Skin epidermis (tissue), 12 donors: ENCODE data around the gene CT47A1.
"Not testable (repeated sequence)": the region's sequence is repeated elsewhere in the genome, so short reads cannot be mapped to it uniquely, and the experiment has no call there.

Experiments used
- H3K27ac ChIP-seq, 21 experiments: fragments of 200-600 bp; sonication (generic) in 11 of 21; one replicate each; pipeline ENCODE4 v1.5.0; 2020; ENCODE audit warnings: mild to moderate bottlenecking in 3 of 21, inconsistent platforms in 2 of 21, moderate library complexity in 2 of 21
- H3K4me3 ChIP-seq, 7 experiments: fragments of 200-600 bp; sonication (generic) in 2 of 7; one replicate each; pipeline ENCODE4 v1.5.0; 2020; ENCODE audit warnings: inconsistent platforms in 2 of 7, mild to moderate bottlenecking in 2 of 7, moderate library complexity in 1 of 7

The CT47A1 gene

DNA sequence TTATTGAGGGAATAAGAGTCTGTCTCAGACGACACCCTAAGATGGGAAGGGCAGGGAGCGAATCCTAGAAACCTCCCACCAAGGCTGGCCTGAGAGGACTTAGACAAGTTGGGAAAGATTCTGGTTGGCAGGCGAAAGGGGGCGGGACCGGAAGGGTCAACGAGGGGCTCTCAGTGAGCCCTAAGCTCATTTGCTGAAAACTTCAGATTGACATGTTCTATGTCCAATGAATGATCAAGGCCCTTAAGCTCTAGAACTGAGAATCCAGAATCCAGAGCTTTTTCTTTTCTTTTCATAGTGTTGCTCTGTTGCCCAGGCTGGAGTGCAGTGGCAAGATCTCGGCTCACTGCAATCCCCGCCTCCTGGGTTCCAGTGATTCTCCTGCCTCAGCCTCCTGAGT is at the start of gene CT47A1:
Gene CT47A1 (minus strand): TSS at position 101 of the 400 bp plus-strand sequence. CDS start 231 bp downstream, outside the sequence.
- not testable (repeated sequence) for H3K27ac ChIP-seq, H3K4me3 ChIP-seq

DNA sequence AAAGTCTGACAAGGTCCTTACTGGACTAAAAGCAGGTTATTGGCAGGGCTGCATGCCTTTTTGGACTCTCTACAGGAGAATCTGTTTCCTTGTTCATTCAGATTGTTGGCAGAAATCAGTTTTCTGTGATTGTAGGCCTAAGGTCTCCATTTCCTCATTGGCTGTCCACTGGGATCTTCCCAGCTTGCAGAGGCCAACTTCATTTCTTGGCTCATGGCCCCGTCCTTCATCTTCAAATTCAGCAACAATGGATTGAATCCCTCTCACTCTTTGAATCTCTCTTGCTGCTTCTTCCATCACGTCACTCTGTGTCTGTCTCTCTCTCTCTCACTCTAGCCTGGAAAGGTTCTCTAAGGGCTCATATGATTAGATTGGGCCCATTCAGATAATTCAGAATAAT is 47.0 kb upstream of the CT47A1 start:
- Histone ChIP-seq H3K4me3 (no peak overlapping the region), H3K27ac (no peak overlapping the region)

DNA sequence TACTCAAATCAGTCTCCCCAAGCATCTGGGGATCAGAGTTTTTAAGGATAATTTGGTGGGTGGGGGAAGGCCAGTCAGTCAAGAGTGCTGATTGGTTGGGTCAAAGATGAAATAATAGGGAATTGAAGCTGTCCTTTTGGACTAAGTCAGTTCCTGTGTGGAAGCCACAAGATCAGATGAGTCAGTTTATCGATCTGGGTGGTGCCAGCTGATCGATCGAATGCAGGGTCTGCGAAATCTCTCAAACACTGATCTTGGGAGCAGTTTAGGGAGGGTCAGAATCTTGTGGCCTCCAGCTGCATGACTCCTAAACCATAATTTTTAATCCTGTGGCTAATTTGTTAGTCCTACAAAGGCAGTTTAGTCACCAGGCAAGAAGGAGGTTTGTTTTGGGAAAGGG is 44.5 kb upstream of the CT47A1 start:
- Histone ChIP-seq H3K4me3 (no peak overlapping the region), H3K27ac (no peak overlapping the region)

DNA sequence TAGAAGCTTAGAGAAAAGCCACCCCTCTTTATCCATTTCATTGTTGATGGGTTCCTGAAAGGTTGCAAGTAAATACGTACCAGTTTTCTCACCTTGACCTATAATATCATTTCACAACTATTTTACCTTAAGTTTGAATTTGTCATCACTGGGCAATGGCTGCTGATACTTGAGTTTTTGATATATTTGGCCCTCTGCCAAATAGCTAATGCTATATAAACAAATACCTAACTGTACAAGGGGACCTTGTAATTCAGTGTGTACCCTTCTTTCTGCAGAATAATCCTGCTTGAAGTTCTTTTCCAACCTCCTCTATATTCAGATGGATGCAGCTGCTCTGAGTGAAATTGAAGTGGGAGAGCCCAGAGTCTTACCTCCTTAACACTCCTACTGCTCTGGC is 42.9 kb upstream of the CT47A1 start:
- no peak overlapping the region for H3K4me3 ChIP-seq
- no peak overlapping the region for H3K27ac ChIP-seq

DNA sequence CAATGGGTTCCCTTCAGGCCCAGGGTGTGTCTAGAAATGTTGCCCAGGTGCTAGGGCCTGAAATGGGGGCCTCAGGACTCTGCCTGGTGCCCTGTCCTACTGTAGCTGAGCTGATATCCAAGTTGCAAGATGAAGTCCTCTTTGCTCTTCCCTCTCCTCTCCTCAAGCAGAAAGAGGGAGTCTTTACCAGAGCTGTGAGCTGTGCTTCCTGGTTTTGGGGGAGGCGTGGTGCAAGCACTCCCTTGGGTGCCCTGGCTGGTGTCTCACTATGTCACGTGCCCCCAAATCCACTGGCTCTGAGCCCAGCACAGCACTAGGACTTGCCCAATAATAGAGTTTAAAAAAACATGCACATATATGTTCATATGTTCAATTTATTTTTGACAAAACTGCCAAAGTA is 29.3 kb upstream of the CT47A1 start:
- H3K27ac ChIP-seq: no peak overlapping the region
- no peak overlapping the region for H3K4me3 ChIP-seq

DNA sequence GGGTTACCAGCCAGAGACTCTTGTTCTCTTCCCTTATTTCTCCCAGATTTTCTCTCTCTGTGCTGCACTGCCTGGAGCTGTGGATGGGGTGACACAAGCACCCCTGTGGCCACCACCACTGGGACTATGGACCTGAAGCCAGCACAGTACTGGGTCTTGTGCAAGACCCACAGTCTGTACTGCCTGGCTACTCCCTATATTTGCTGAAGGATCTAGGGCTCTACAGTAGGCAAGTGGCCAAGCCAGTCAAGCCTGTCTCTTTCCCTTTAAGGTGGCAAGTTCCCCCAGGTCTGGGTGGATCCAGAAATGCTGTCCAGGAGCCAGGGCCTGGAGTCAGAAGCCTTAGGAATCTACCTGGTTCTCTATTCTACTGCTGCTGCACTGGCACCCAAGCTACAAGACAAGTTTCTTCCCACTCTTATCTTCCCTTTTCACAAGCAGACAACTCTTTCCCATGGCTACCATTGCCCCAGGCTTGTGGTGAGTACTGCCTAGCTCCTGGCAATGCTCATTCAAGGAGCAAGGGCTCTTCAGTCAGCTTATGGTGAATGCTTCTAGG is 28.4 kb upstream of the CT47A1 start:
- Histone ChIP-seq H3K27ac (no peak overlapping the region), H3K4me3 (no peak overlapping the region)

DNA sequence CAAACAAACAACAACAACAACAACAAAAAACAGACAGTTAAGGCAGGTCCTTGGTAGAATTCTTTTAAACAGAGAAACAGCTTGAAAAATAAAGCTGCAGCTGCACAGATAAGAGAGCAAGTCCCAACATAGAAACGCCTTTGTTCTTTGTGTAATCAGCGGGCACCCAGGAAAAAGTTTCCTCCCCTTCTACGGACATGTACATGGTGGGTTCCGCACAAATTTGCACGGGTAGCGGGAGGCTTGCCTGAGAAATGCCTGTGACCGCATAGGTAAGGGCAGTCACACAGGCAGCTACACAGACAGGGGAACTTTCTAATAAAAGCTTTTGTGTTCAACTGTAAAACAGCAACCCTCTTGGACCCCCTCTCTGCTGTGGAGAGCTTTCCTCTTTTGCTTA is 25.7 kb upstream of the CT47A1 start:
- H3K27ac ChIP-seq: no peak overlapping the region
- no peak overlapping the region for H3K4me3 ChIP-seq

DNA sequence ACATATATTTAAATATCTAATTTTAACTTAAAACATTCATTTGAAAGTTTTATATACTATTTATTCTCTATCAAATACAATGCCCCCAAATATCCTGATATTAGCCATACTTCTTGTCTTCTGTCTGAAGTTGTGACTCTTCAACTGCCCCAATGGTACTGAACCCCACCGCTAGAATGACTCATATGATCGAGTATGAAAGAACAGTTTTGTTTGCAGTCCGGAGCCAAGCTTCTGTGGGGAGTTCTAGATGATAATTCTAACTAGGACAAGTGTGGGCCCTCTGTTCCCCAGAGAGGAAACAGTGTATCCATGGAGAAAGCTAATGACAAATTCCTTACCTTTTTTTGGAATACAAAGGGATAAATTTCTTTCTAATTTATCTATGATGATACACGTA is 24.7 kb upstream of the CT47A1 start:
- Histone ChIP-seq H3K27ac (no peak overlapping the region), H3K4me3 (no peak overlapping the region)

DNA sequence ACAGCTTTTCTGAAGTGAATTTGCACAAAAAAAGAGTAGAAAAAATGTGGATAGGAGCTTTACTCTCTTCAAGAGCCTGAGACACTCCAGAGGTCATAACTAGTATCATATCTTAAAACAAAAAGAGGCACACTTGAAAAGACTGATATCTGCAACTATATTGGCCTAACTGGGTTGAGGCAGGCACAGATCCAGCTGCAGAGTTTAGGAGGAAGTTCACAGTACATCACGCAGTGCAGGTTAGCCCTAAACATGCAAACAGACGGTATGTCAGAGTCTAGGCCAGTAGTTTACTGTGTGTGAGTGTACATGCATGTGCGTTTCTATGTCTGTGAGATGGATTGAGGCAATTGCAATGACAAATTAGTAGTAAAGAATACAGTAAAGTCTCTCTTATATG is 24.2 kb upstream of the CT47A1 start:
- Histone ChIP-seq H3K27ac (no peak overlapping the region), H3K4me3 (no peak overlapping the region)

DNA sequence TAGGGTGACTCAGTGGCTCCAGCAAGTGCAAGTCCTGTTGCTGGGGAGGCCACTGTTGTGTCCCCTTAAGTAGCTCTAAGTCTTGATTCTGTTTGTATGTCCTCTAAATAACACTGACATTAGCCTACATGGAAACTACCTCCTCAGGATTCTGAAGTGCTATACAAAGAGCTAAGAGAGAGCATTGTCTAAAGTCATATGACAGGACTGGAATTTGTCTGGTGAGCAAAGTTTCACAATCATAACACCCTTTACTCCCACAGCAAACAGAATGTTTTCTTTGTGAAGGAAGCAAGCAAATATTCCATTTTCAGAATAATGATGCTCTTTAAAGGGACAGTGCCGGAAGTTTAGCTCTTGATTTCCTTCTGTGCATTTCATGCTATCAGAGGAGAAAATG is 23.4 kb upstream of the CT47A1 start:
- no peak overlapping the region for H3K27ac ChIP-seq
- no peak overlapping the region for H3K4me3 ChIP-seq

DNA sequence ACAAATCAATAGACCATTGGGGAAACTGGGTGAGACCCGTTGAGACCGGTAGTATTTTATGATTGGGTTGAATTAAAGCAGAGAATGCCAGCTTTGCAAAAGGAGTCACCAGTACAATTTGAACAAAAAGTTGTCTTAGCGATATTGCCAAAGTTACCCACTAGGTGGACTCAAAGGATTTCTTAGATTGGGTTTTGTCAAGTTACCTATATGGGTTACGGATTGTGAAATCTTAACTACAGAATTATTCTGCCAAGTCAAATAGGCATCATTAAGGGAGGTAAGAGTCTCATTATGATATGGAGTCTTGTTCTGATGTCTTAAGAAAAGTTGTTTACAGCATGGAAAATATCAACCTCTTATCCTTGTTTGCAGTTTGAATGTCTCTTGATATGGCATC is 15.0 kb upstream of the CT47A1 start:
- no peak overlapping the region for H3K27ac ChIP-seq
- no peak overlapping the region for H3K4me3 ChIP-seq

DNA sequence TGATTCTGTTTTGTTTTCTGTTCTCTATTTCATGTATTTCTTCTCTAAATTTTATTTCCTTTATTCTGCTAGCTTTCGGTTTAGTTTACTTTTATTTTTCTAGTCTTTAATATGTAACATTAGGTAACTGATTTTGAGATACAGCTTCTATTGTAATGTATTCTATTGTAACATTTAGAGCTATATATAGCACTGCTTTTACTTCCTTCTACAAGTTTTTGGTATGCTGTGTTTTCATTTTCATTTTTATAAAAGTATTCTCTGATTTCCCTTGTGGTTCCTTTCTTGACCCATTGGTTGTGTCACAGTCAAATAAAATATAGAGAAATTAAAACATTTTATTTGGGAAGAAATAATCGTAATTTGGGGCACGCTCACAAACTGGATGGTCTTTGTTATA is 13.9 kb upstream of the CT47A1 start:
- Histone ChIP-seq H3K27ac (no peak overlapping the region), H3K4me3 (no peak overlapping the region)

DNA sequence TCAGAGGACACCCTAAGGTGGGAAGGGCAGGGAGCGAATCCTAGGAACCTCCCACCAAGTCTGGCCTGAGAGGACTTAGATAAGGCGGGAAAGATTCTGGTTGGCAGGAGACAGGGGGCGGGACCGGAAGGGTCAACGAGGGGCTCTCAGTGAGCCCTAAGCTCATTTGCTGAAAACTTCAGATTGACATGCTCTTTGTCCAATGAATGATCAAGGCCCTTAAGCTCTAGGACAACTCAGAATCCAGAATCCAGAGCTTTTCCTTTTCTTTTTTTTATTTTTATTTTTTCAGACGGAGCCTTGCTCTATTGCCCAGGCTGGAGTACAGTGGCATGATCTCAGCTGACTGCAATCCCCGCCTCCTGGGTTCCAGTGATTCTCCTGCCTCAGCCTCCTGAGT is 29.1 kb downstream of the CT47A1 start, which contains the start of gene CT47A7:
Gene CT47A7 (minus strand): TSS at position 101 of the 400 bp plus-strand sequence. CDS start 255 bp downstream, outside the sequence.
- H3K27ac ChIP-seq, H3K4me3 ChIP-seq: not testable (repeated sequence)
